ENCODE results near the gene L3MBTL3. TPM values are rescaled to one million over a fixed set of nuclear protein-coding genes. Genes with fewer than 3 reads are reported as not detected.

The L3MBTL3 gene
- total RNA-seq, 1 donor from 2014 or later = 6.3 TPM

- no peak overlapping the region for H3K4me3 ChIP-seq (ENCODE audit: low read depth, low read length)
- no peak for TF ChIP-seq CTCF (conservative IDR thresholded peaks at IDR 0.05; ENCODE audit: low read depth, low read length)
- no peak for DNase-seq (ENCODE audit: low read depth)
Observed at GRCh38 chr6:130176378-130176777, 158.0 kb downstream of the L3MBTL3 start.

DNA sequence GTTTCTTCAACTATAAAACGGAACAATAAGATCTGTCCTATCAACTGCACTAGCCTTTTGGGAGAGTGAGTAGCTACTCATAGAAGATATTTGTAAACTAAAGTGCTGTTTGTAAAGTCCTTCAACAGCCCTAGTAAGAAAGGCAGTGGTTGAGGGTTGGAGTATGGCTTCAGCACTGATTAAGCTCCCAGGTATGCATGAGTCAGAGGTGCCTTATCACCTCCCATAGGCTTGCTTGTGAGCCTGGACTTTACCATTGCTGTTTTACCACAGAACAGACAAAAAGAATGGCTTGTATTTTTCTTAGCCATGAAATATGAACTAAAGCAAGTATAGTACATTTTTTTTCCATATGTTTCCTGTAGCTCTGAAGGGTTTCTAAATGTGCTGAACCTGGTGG is 160.3 kb downstream of the L3MBTL3 start:
- H3K4me3 ChIP-seq (ENCODE audit: low read depth, low read length) = no peak overlapping the region
- DNase-seq (ENCODE audit: low read depth) = peak; percentile 63
- no peak for TF ChIP-seq CTCF (conservative IDR thresholded peaks at IDR 0.05; ENCODE audit: low read depth, low read length)

GRCh38 chr6:130182466-130182865 is 164.1 kb downstream of the L3MBTL3 start:
- no peak for DNase-seq (ENCODE audit: low read depth)
- TF ChIP-seq CTCF (conservative IDR thresholded peaks at IDR 0.05; ENCODE audit: low read depth, low read length) = no peak
- no peak overlapping the region for H3K4me3 ChIP-seq (ENCODE audit: low read depth, low read length)

- no peak for DNase-seq (ENCODE audit: low read depth)
- no peak overlapping the region for H3K4me3 ChIP-seq (ENCODE audit: low read depth, low read length)
- TF ChIP-seq CTCF (conservative IDR thresholded peaks at IDR 0.05; ENCODE audit: low read depth, low read length) = no peak
Observed at GRCh38 chr6:130183271-130184222, 165.2 kb downstream of the L3MBTL3 start.

DNA sequence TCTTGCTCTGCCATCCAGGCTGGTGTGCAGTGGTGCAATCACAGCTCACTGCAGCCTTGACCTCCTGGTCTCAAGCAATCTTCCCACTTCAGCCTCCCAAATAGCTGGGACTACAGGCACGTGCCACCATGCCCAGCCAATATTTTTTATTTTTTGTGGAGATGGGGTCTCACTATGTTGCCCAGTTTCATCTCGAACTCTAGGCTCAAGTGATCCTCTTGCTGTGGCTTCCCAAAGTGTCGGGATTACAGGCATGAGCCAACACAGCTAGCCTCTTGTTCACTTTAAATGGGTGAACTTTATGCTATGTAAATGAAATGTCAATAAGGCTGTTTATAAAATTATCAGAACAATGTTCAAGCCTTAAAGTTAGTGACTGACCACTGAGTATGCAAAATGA is 167.3 kb downstream of the L3MBTL3 start:
- no peak overlapping the region for H3K4me3 ChIP-seq (ENCODE audit: low read depth, low read length)
- DNase-seq (ENCODE audit: low read depth) = no peak
- TF ChIP-seq CTCF (conservative IDR thresholded peaks at IDR 0.05; ENCODE audit: low read depth, low read length) = no peak

DNA sequence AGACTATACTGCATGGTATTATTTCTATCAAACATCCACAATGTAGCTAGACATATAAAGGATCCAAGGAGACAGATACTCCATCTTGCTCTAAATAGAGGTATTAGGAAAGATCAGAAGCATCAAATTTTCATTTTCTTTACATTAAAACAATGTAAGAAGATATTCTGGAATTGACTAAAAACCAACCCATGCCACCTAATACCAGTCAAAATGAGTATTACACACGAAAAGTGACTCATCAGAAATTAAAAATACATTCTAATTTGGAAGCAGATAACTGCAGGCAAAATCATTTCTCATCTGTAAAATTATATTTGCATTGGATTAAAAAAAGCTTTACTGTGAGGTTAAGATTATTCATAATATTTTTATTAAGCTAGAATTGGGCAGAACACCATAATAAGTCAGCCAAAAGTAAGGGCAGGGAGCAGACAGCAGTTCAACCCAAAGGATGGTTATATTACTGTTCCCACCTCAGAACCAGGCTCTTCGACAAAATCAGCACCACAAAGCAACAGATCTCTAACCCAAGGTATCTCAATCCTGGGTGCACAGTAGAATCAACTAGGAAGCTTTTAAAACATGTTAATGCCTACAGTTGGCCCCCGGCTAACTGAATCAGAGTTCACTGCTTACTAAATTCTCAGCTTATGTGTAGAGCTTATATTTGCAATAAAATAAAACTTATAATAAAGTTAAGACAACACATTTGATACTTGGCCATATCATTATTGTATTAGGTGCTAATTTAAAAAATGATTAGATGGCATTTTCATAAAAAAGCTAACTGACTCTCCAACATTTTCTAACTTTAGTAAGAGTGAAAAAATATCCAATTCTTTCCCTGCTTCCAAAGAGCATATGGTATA is 169.2 kb downstream of the L3MBTL3 start:
- H3K4me3 ChIP-seq (ENCODE audit: low read depth, low read length) = no peak overlapping the region
- no peak for TF ChIP-seq CTCF (conservative IDR thresholded peaks at IDR 0.05; ENCODE audit: low read depth, low read length)
- no peak for DNase-seq (ENCODE audit: low read depth)
